ENCODE results near the gene ZGPAT. TPM values are rescaled to one million over a fixed set of nuclear protein-coding genes. Genes with fewer than 3 reads are reported as not detected.

The ZGPAT gene
- total RNA-seq, 1 donor from 2014 or later: 42.6 TPM

DNA sequence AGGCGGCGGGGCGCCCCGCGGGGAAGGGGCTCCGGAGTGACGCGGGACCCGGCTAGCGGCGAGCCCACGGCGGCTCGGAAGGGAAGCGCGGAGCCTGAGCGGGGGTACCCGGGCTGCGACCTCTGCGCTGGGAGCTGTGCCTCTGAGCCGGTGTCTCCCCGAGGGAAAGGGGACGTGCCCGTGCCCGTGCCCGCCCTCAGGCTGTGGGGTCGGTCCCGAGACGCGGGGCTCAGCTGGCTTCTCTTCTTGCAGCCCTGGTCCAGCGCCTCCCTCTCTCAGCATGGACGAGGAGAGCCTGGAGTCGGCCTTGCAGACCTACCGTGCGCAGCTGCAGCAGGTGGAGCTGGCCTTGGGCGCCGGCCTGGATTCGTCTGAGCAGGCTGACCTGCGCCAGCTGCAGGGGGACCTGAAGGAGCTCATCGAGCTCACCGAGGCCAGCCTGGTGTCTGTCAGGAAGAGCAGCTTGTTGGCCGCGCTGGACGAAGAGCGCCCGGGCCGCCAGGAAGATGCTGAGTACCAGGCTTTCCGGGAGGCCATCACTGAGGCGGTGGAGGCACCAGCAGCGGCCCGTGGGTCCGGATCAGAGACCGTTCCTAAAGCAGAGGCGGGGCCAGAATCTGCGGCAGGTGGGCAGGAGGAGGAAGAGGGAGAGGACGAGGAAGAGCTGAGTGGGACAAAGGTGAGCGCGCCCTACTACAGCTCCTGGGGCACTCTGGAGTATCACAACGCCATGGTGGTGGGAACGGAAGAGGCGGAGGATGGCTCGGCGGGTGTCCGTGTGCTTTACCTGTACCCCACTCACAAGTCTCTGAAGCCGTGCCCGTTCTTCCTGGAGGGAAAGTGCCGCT lies 686 bp downstream of the ZGPAT start:
- DNase-seq (ENCODE audit: low read depth): no peak
- TF ChIP-seq, protein P1, sequence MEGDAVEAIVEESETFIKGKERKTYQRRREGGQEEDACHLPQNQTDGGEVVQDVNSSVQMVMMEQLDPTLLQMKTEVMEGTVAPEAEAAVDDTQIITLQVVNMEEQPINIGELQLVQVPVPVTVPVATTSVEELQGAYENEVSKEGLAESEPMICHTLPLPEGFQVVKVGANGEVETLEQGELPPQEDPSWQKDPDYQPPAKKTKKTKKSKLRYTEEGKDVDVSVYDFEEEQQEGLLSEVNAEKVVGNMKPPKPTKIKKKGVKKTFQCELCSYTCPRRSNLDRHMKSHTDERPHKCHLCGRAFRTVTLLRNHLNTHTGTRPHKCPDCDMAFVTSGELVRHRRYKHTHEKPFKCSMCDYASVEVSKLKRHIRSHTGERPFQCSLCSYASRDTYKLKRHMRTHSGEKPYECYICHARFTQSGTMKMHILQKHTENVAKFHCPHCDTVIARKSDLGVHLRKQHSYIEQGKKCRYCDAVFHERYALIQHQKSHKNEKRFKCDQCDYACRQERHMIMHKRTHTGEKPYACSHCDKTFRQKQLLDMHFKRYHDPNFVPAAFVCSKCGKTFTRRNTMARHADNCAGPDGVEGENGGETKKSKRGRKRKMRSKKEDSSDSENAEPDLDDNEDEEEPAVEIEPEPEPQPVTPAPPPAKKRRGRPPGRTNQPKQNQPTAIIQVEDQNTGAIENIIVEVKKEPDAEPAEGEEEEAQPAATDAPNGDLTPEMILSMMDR (IDR thresholded peaks at IDR 0.05; ENCODE audit: insufficient read depth, low read length, poor library complexity, severe bottlenecking): no peak
- peaks cover 1% of the 10 kb centered on the region for H3K36me3 ChIP-seq (ENCODE audit: control insufficient read depth, insufficient read depth, low read length)

DNA sequence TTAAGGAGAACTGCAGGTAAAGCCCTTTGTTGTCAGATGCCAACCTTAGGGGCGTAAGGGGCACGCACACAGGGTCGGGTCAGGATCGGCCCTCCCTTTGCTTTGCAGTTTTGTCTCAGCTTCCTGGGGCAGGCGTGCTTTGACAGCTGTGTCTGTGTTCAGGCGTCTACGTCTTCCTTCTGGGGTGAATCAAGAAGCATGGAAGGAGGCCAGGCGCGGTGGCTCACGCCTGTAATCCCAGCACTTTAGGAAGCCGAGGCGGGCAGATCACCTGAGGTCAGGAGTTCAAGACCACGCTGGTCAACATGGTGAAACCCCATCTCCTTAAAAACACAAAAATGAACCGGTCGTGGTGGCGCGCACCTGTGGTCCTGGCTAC lies 1.3 kb downstream of the ZGPAT start:
- DNase-seq (ENCODE audit: low read depth): no peak
- no peaks in the 10 kb centered on the region for H3K27me3 ChIP-seq (ENCODE audit: control insufficient read depth, insufficient read depth, low read length)
- TF ChIP-seq, protein P1 (IDR thresholded peaks at IDR 0.05; ENCODE audit: insufficient read depth, low read length, poor library complexity, severe bottlenecking): no peak
- H3K4me3 ChIP-seq (ENCODE audit: low read depth, low read length): peak overlapping the region; percentile 67
- H3K36me3 ChIP-seq (ENCODE audit: control insufficient read depth, insufficient read depth, low read length): peaks cover 1% of the 10 kb centered on the region

More for the DNA sequence above, 686 bp downstream of the ZGPAT start:
- Histone ChIP-seq H3K4me3 (ENCODE audit: low read depth, low read length) (peak overlapping the region; percentile 67), H3K27me3 (ENCODE audit: control insufficient read depth, insufficient read depth, low read length) (no peaks in the 10 kb centered on the region)

DNA sequence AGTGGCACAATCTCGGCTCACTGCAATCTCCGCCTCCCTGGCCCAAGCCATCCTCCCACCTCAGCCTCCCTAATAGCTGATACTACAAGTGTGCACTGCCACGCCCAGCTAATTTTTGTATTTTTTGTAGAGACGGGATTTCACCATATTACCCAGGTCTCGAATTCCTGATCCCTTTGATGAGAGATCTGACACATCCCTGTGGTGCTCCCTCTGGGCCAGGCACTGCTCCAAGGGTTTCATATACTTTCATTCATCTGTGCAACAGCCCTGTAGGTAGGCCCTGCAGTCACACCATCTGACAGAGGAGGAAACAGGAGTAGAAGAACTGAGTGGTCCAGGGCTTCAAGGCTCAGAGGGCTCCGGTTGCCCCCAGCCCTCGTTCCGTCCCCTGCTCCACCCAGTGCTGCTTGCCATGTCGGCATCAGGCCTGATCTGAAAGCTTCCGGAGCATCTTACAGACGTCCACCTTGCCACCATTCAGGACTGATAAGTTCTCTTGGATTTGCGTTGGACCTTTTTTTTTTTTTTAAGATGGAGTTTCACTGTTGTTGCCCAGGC lies 3.3 kb downstream of the ZGPAT start:
- DNase-seq (ENCODE audit: low read depth): no peak
- H3K36me3 ChIP-seq (ENCODE audit: control insufficient read depth, insufficient read depth, low read length): peaks cover under 1% of the 10 kb centered on the region
- no peaks in the 10 kb centered on the region for H3K27me3 ChIP-seq (ENCODE audit: control insufficient read depth, insufficient read depth, low read length)
- H3K4me3 ChIP-seq (ENCODE audit: low read depth, low read length): no peak overlapping the region
- TF ChIP-seq, protein P1 (IDR thresholded peaks at IDR 0.05; ENCODE audit: insufficient read depth, low read length, poor library complexity, severe bottlenecking): no peak

DNA sequence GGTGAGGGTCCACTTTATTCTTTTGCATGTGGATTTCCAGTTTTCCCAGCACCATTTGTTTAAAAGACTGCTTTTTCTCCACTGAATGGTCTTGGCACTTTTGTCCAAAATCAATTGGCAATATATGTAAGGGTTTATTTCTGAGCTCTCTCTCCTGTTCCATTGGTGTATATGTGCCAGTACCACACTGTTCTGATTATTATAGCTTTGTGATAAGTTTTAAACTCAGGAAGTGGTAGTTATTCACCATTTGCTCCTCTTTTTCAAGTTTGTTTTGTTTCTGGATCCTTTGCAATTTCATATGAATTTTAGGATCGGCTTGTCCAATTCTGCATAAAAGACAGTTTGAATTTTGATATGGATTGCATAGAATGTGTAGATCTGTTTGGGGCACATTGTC lies 4.4 kb downstream of the ZGPAT start:
- Histone ChIP-seq H3K36me3 (ENCODE audit: control insufficient read depth, insufficient read depth, low read length) (no peaks in the 10 kb centered on the region), H3K27me3 (ENCODE audit: control insufficient read depth, insufficient read depth, low read length) (no peaks in the 10 kb centered on the region), H3K4me3 (ENCODE audit: low read depth, low read length) (no peak overlapping the region)
- TF ChIP-seq, protein P1 (IDR thresholded peaks at IDR 0.05; ENCODE audit: insufficient read depth, low read length, poor library complexity, severe bottlenecking): no peak
- no peak for DNase-seq (ENCODE audit: low read depth)

DNA sequence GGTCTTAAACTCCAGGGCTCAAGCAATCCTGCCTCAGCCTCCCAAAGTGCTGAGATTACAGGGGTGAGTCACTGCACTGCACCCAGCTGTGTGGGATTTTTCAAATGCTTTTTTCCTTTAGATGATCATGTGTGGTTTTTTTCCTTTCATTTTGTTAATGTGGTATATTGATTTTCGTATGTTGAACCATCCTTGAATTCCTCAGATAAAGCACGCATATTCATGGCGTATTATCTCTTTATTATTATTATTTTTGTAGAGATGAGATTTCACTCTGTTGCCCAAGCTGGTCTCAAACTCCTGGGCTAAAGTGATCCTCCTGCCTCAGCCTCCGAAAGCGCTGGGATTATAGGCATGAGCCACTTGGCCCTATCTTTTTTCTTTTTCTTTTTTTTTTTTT lies 7.0 kb downstream of the ZGPAT start:
- Histone ChIP-seq H3K36me3 (ENCODE audit: control insufficient read depth, insufficient read depth, low read length) (no peaks in the 10 kb centered on the region), H3K4me3 (ENCODE audit: low read depth, low read length) (no peak overlapping the region), H3K27me3 (ENCODE audit: control insufficient read depth, insufficient read depth, low read length) (no peaks in the 10 kb centered on the region)
- no peak for DNase-seq (ENCODE audit: low read depth)
- TF ChIP-seq, protein P1 (IDR thresholded peaks at IDR 0.05; ENCODE audit: insufficient read depth, low read length, poor library complexity, severe bottlenecking): no peak
